Measurements from ENCODE around the gene ENTREP3. TPM values are rescaled to one million over a fixed set of nuclear protein-coding genes. Genes with fewer than 3 reads are reported as not detected.
"Not testable (repeated sequence)": the region's sequence is repeated elsewhere in the genome, so short reads cannot be mapped to it uniquely, and the experiment has no call there.

The ENTREP3 gene
- total RNA-seq, 4 donors from 2014 or later = 5.3 to 28.2 (median 11.7) TPM

DNA sequence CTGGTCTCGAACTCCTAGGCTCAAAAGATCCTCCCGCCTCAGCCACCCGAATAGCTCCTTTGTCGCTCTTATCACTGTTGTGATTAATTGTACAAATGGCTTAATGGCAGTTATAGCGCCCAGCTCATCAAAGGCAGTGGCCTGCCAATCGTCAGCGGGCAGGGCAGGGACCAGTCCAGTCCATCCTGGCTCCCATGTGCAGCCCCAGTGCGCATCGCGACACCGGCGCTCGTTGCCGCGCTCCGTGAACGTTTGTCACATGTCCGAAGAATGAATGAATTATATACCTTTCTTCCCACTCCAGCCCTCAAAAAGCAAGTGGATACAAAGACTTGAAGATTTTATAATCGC is 28.4 kb downstream of the ENTREP3 start:
- H3K4me1 ChIP-seq = no peaks in the 10 kb centered on the region
- no peaks in the 10 kb centered on the region for H3K27me3 ChIP-seq
- DNase-seq = peak in 1 of 2 donors; percentile 45
- peak overlapping the region; percentile 49 to 84 for H3K4me3 ChIP-seq
- intact Hi-C loops (cut with DNase I; ENCODE audit: low total_unique reads) = loop anchor here (1.0 to 5.0 kb wide), 2 partner anchors 21 to 50 kb away; no protein-coding TSS in a partner anchor
- TF ChIP-seq POLR2A (IDR thresholded peaks at IDR 0.05) = no peak
- TF ChIP-seq, protein P1, sequence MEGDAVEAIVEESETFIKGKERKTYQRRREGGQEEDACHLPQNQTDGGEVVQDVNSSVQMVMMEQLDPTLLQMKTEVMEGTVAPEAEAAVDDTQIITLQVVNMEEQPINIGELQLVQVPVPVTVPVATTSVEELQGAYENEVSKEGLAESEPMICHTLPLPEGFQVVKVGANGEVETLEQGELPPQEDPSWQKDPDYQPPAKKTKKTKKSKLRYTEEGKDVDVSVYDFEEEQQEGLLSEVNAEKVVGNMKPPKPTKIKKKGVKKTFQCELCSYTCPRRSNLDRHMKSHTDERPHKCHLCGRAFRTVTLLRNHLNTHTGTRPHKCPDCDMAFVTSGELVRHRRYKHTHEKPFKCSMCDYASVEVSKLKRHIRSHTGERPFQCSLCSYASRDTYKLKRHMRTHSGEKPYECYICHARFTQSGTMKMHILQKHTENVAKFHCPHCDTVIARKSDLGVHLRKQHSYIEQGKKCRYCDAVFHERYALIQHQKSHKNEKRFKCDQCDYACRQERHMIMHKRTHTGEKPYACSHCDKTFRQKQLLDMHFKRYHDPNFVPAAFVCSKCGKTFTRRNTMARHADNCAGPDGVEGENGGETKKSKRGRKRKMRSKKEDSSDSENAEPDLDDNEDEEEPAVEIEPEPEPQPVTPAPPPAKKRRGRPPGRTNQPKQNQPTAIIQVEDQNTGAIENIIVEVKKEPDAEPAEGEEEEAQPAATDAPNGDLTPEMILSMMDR (IDR thresholded peaks at IDR 0.05) = no peak
- no peaks in the 10 kb centered on the region for H3K36me3 ChIP-seq
- no peaks in the 10 kb centered on the region for H3K9me3 ChIP-seq
- H3K27ac ChIP-seq = peak overlapping the region; percentile 84 to 96

DNA sequence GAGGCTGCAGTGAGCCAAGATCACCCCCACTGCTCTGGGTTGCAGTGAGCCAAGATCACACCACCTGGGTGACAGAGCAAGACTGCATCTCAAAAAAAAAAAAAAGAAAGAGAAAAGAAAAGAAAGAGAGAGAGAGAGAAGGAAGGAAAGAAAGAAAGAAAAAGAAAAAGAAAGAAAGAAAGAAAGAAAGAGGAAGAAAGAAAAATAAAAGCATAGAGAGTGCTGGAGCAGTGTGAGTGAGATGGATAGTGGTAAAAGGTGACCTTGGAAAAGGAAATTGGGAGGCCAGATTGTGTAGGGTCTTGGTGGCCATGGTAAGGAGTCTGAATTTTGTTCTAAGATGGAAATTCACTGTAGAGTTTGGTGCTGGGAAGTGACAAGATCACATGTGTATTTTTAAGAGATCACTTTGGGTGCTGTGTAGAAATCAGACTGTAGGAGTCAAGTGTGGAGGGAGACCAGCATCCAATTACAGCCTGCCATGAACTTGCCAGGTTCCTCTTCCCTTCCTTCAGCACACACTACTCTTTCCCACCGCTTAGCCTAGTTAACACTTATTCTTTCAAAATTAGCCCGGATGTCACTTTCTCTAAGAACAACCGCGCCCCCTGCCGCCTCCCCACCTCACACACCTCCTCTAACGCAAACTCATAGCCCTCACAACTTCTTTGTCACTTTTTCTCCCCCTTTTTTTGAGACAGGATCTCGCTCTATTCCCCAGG is 28.9 kb downstream of the ENTREP3 start:
- H3K4me1 ChIP-seq = no peaks in the 10 kb centered on the region
- H3K4me3 ChIP-seq = peak overlapping the region; percentile 49 to 84
- H3K36me3 ChIP-seq = no peaks in the 10 kb centered on the region
- no peaks in the 10 kb centered on the region for H3K27me3 ChIP-seq
- intact Hi-C loops (cut with DNase I; ENCODE audit: low total_unique reads) = loop anchor here (5.0 kb wide), 1 partner anchor 49 kb away; no protein-coding TSS in a partner anchor
- no peak for TF ChIP-seq POLR2A (IDR thresholded peaks at IDR 0.05)
- TF ChIP-seq, protein P1 (IDR thresholded peaks at IDR 0.05) = peak; percentile 54 to 69 (median 64)
- no peaks in the 10 kb centered on the region for H3K9me3 ChIP-seq
- peak overlapping the region; percentile 84 to 96 for H3K27ac ChIP-seq
- peak; percentile 82 to 87 for DNase-seq

DNA sequence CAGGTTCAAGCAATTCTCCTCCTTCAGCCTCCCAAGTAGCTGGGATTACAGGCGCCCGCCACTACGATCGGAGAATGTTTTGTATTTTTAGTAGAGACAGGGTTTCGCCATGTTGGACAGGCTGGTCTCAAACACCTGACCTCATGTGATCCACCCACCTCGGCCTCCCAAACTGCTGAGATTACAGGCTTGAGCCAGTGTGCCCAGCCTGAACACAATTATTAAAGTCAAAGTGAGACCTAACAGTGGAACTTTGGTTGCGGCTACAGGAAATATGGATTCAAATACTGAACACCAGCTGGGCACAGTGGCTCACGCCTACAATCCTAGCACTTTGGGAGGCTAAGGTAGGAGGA is 29.9 kb downstream of the ENTREP3 start:
- H3K27me3 ChIP-seq, H3K4me3 ChIP-seq, H3K4me1 ChIP-seq, H3K36me3 ChIP-seq, H3K9me3 ChIP-seq, DNase-seq: not testable (repeated sequence)
- intact Hi-C loops (cut with DNase I; ENCODE audit: low total_unique reads) = loop anchor here (5.0 kb wide), 1 partner anchor 48 kb away; no protein-coding TSS in a partner anchor
- H3K27ac ChIP-seq = peak overlapping the region; percentile 84 to 96

DNA sequence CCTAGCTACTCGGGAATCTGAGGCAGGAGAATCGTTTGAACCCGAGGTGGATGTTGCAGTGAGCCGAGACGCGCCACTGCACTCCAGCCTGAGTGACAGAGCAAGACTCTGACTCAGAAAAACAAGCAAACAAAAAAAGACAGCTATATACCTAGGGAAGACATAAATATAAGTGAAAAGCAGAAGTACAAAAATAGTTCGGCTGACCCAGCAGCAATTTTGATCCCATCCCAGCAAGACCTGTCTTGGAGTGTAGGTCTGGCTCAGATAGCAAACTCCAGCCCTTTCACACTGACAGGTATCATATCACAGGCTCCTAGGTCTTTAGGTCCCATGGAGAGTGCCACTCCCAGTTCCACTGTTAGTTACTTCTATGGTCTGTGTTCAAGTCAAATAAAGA is 32.2 kb downstream of the ENTREP3 start:
- Histone ChIP-seq H3K4me1 (no peaks in the 10 kb centered on the region), H3K4me3 (no peak overlapping the region), H3K27me3 (no peaks in the 10 kb centered on the region), H3K27ac (no peak overlapping the region), H3K36me3 (no peaks in the 10 kb centered on the region), H3K9me3 (no peaks in the 10 kb centered on the region)
- intact Hi-C loops (cut with DNase I; ENCODE audit: low total_unique reads) = no loop called here
- no peak for TF ChIP-seq POLR2A (IDR thresholded peaks at IDR 0.05)
- TF ChIP-seq, protein P1 (IDR thresholded peaks at IDR 0.05) = no peak
- DNase-seq = no peak

DNA sequence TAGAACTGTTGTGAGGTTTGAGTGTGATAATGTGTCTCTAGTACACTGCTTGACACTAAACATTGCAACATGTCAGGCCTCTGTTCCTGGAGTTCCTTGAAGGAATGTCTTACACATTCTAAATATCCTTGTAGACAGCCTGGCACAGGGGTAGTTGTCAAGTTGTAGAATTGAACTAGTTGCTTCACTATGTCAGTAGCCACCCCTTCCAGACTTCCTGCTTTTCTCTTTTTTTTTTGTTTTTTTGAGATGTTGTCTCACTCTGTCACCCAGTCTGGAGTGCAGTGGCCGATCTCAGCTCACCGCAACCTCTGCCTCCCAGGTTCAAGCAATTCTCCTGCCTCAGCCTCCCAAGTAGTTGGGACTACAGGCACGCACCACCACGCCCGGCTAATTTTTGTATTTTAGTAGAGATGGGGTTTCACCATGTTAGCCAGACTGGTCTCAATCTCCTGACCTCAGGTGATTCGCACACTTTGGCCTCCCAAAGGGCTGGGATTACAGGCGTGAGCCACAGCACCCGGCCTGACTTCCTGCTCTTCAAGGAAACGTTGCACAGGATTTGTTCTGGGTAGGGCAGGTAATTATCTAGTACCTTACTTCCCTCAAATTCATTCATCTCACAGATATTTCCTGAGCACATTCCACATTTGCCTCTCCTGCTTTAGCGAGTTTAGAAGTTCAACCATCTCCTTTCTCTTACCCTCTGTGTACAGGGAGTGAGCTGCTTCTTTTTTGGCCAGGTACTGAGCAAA is 34.9 kb downstream of the ENTREP3 start:
- DNase-seq = not testable (repeated sequence)

DNA sequence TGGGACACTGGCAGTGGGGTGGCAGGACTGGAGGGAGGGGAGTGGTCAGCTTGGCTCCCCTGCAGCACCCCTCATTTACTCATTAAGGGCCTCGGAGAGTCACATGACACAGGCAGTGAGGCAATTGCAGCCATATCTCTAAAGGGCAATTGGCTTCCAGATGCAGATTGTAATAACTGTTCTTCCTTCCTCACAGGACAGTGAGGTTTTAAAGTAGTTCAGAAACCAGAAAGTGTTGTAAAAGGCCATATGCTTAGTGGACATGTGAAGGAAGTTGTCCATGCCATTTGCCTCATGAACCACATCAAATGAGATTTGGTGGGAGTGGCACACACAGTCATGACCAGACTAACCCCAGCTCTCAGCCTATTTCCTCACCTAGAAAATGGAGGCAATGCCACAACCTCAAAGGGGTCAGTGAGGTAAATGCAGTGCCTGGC is 35.7 kb downstream of the ENTREP3 start:
- DNase-seq = no peak
- TF ChIP-seq POLR2A (IDR thresholded peaks at IDR 0.05) = no peak
- TF ChIP-seq, protein P1 (IDR thresholded peaks at IDR 0.05) = no peak
- Histone ChIP-seq H3K4me1 (no peaks in the 10 kb centered on the region), H3K4me3 (peak overlapping the region in 1 of 2 donors; percentile 19), H3K27ac (peak overlapping the region; percentile 18 to 24), H3K9me3 (no peaks in the 10 kb centered on the region), H3K36me3 (no peaks in the 10 kb centered on the region), H3K27me3 (no peaks in the 10 kb centered on the region)
- intact Hi-C loops (cut with DNase I; ENCODE audit: low total_unique reads) = no loop called here

More for the DNA sequence above, 34.9 kb downstream of the ENTREP3 start:
- H3K36me3 ChIP-seq; H3K27me3 ChIP-seq; intact Hi-C loops (cut with DNase I; ENCODE audit: low total_unique reads); H3K9me3 ChIP-seq; H3K4me1 ChIP-seq; H3K27ac ChIP-seq; H3K4me3 ChIP-seq: not testable (repeated sequence)
